Fibroblast of mammary gland (primary cell): Measurements from ENCODE around the gene SLC7A8.

Experiments used
- DNase-seq: peaks from one replicate; pipeline ENCODE4 v3.0.0-alpha.2; 2010; ENCODE audit warnings: low read depth
- H3K4me3 ChIP-seq: 2 replicates; pipeline ENCODE4 v1.5.1; 2011; ENCODE audit warnings: low read depth, mild to moderate bottlenecking, low read length, moderate library complexity; ENCODE audit not compliant: control insufficient read depth
- TF ChIP-seq, protein P1 (sequence below): conservative IDR thresholded peaks from 2 replicates; pipeline ENCODE4 v1.5.1; 2011; ENCODE audit warnings: low read depth, low read length, inconsistent platforms; ENCODE audit not compliant: control insufficient read depth, insufficient read depth

Gene SLC7A8

DNA sequence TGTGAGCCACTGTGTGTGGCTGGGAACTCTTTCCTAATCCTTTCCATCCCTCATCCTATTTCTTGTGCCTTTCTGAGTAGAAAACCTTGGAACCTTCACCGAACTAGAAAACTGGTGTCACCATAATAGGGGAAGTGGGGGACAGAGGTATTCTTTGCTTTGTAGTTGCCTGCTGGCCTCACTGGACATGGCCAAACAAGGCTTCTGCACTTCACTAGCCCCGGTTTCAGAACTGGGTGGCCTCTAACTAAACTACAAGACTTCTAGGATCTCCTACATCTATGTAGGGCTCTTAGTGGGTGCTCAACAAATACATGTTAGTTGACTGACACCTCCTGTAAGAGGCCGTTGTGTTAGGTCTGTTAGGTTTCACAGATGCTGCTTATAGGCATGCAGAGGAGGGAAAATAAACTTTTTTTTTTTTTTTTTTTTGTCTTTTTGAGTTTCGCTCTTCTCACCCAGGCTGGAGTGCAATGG, 78.1 kb downstream of the SLC7A8 start:
- H3K4me3 ChIP-seq = no peak overlapping the region
- TF ChIP-seq, protein P1, sequence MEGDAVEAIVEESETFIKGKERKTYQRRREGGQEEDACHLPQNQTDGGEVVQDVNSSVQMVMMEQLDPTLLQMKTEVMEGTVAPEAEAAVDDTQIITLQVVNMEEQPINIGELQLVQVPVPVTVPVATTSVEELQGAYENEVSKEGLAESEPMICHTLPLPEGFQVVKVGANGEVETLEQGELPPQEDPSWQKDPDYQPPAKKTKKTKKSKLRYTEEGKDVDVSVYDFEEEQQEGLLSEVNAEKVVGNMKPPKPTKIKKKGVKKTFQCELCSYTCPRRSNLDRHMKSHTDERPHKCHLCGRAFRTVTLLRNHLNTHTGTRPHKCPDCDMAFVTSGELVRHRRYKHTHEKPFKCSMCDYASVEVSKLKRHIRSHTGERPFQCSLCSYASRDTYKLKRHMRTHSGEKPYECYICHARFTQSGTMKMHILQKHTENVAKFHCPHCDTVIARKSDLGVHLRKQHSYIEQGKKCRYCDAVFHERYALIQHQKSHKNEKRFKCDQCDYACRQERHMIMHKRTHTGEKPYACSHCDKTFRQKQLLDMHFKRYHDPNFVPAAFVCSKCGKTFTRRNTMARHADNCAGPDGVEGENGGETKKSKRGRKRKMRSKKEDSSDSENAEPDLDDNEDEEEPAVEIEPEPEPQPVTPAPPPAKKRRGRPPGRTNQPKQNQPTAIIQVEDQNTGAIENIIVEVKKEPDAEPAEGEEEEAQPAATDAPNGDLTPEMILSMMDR = no peak
- no peak for DNase-seq

DNA sequence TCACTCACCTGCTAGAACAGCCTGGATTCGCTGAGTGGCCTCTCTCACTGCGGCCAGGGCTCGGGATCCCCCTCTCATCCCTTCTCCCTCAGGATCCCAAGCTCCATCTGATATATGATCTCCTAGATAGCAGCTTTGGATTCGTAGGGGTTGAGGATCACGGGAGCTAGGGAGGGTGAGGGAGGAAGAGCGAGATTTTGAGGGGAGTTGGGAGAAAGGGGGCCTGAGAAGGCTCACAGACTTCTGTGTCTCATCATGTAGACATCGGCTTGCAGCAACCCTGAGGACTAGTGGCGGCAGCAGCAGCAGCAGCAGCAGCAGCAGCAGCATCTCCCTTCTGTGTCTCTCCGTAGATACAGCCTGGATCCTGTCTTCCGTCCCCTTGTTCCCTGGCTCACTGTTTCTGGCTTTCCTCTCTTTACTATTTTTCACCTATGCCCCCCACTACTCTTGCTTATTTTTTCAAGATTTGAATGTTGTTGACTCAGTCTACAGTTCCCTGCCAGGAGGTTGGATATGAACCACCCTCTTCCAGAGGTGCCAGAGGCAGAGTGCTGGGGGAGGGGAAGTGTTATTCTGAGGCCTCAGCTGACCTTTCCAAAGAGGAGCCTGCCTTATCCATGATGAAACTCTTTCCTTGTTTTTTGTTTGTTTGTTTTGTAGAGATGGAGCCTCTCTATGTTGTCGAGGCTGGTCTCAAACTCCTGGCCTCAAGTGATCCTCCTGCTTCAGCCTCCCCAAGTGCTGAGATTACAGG, 78.7 kb downstream of the SLC7A8 start, which contains the start of gene CIROP:
Gene CIROP (minus strand): TSS at position 399 of the 757 bp plus-strand sequence. CDS start 69 bp downstream, at position 330.
- no peak within 1 kb of the TSS for H3K4me3 ChIP-seq
- TF ChIP-seq, protein P1 = no peak
- DNase-seq = no peak

DNA sequence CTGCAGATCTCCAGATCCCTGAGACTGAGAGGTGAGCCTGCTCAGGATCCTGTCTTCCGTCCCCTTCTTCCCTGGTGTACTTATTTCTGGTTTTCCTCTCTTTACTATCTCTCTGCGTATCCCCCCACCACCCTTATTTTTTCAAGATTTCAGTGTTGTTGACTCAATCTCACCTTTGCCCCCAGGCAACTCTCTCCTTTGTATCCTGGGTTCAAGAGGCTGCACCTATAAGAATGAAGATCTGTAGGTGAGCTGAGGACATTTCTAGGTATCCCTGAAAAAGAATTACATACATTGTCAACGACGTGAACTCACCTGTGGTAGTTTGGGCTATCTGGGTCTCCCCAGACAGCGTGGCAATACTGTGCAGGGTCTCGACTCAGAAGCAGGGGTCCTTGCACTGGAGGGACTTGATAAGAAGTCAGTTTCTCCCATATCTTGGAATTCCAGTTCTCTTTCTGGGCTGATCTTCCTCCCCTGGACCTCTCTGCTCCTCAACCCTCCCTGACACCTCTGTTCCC, 79.3 kb downstream of the SLC7A8 start:
- TF ChIP-seq, protein P1 = no peak
- no peak overlapping the region for H3K4me3 ChIP-seq
- DNase-seq = no peak

DNA sequence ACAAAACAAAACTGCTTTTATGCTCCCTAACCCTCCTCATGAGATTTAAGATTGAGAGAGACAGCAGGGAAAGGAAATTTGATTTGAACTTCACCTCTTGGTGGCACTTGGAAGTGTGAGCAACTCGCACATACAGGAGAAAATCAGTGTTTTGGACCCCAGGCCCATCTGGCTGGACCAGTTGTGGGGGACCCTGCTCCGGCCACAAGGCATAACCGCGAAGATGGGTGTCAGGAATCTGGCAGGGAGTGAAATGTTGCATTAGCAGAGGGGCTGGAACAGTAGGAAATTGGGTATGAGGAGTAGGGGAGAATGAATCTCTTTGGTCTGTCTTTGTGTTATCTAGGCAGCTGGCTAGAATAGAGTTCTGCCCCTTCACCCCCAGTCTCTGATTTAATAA, 79.9 kb downstream of the SLC7A8 start:
- no peak for DNase-seq
- no peak overlapping the region for H3K4me3 ChIP-seq
- TF ChIP-seq, protein P1 = no peak

DNA sequence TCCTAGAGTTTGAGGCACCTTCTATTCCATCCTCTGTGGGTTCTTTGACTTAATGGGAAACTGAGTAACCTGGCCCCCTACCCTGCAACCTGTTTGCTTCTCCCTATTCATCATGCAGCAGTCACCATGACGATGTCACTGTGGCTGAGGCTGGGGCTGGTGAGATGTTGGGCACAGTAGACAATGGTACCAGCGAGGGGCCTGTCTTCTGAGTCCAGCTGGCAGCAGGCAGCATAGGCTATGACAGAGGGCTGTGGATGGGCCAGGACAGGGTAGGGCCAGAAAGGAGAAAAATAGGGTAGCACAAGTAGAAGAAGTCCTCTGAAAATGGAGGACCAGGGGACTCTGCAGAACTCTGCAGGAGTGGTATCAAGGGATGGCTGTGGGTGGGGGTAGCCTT, 80.7 kb downstream of the SLC7A8 start:
- TF ChIP-seq, protein P1 = no peak
- no peak for DNase-seq
- H3K4me3 ChIP-seq = no peak overlapping the region

DNA sequence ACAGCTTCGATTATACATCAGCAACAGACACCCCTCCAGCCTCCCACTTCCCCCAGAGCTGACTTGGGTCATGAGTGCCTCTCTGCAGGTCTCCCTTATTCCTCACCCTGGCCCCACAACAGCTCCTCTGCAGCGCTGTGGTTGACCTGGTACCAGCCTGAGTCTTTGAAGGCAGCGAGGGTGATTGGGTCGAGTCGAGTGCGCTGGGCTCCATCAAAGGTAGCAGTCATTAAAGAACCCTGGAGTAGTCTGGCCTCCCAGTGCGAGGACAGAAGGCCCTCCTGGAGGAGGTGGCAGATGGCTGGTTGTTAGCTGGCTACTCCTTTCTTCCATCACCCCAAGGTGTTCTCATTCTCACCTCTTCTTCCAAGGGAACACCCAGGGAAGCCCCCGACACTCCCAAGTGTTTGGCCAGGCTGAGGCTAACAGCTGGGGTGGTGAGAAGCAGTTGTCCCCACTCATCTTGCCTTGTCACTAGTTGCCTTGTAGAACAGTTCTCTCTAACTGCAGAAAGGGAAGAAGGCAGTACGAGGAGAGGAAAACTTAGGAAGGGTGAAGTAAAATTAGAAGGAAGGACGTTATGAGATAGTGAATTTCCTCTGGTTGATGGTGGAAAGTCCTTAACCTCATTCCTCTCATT, 81.4 kb downstream of the SLC7A8 start:
- H3K4me3 ChIP-seq = no peak overlapping the region
- TF ChIP-seq, protein P1 = no peak
- no peak for DNase-seq
